Prostate gland (tissue), 2 donors: ENCODE data around the gene PTPRK.

Experiments
- POLR2AphosphoS5 ChIP-seq: sonication (generic); formaldehyde crosslinking; IDR thresholded peaks from one replicate; pipeline ENCODE4 v1.6.1; 2017; ENCODE audit warnings: antibody characterized with exemption
- TF ChIP-seq, protein P1 (sequence below), 4 experiments: fragments of 200-600 bp in 2 of 4; fragments of 450-650 bp in 2 of 4; sonication (generic) in 2 of 4; IDR thresholded peaks; 1 replicate in 3 of 4; 2 replicates in 1 of 4; pipeline ENCODE4 v1.5.1; 2016 to 2019; ENCODE audit warnings: antibody characterized with exemption in 4 of 4, mild to moderate bottlenecking in 2 of 4, moderate library complexity in 2 of 4

- TF ChIP-seq, protein P1, sequence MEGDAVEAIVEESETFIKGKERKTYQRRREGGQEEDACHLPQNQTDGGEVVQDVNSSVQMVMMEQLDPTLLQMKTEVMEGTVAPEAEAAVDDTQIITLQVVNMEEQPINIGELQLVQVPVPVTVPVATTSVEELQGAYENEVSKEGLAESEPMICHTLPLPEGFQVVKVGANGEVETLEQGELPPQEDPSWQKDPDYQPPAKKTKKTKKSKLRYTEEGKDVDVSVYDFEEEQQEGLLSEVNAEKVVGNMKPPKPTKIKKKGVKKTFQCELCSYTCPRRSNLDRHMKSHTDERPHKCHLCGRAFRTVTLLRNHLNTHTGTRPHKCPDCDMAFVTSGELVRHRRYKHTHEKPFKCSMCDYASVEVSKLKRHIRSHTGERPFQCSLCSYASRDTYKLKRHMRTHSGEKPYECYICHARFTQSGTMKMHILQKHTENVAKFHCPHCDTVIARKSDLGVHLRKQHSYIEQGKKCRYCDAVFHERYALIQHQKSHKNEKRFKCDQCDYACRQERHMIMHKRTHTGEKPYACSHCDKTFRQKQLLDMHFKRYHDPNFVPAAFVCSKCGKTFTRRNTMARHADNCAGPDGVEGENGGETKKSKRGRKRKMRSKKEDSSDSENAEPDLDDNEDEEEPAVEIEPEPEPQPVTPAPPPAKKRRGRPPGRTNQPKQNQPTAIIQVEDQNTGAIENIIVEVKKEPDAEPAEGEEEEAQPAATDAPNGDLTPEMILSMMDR (IDR thresholded peaks at IDR 0.05): no peak
- no peak for TF ChIP-seq POLR2AphosphoS5
Measured at GRCh38 chr6:128560966-128561365, 40.6 kb upstream of the PTPRK start.
